ENCODE results near the gene KLK6.

KLK6 gene

GRCh38 chr19:50947123-50947522 lies 22.3 kb downstream of the KLK6 start:
- no peak for DNase-seq

GRCh38 chr19:50944795-50945194 lies 24.6 kb downstream of the KLK6 start:
- no peak for DNase-seq

DNA sequence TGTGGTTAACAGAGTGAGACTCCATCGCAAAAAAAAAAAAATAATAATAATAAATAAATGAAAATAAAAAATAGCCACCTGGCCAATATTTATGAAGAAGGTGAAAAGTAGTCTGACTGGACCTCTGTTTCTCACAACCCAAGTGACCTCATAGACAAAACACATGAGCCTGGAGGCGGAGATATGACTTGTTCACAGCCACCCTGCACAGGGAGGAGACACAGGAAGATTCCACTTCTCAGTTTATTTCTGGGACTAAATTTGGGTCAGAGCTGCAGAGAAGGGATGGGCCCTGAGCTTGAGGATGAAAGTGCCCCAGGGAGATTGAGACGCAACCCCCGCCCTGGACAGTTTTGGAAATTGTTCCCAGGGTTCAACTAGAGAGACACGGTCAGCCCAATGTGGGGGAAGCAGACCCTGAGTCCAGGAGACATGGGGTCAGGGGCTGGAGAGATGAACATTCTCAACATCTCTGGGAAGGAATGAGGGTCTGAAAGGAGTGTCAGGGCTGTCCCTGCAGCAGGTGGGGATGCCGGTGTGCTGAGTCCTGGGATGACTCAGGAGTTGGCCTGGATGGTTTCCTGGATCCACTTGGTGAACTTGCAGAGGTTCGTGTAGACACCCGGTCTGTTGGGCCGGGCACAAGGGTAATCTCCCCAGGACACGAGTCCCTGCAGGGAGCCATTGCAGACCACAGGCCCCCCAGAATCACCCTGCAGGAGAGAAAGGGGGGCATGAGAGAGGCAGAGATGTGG lies 26.1 kb downstream of the KLK6 start:
- no peak for DNase-seq

DNA sequence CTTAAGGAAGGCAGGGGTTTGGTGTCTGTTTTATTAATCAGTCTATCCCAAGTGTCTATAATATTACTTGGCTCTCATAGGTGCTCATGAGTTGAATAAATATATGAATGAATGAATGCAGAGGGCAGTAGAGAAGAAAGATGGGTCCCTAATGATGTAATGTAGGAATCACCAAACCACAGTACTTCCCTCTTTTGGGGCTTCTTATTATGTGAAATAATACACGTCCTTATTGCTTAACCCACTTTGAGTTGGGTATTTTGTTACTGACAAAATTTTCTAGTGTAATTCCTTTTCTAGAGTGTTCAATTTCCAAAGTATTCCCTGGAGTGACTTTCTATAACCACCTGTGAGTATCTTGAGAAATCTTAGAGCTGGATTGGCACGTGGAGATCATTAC lies 29.8 kb downstream of the KLK6 start:
- DNase-seq, result no peak

DNA sequence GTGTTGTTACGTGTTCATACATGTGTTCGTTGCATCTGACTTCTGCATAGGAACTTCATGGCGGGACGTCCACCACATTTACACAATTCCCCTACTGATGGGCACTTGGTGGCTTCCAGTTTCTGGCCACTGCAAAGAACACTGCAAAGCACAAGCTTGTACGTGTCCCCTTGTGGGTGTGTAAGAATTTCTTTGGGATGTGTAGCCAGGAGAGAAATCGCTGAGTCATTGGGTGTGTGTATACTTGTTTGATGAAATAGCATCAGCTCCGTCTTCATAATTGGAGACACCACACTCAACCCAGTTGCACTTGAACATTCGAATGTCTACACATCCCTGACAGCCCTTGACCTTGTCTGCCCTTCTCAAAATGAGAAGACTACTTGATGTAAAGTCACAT lies 35.8 kb downstream of the KLK6 start:
- no peak for DNase-seq

- no peak for DNase-seq
Measured at GRCh38 chr19:50932690-50933083, 36.7 kb downstream of the KLK6 start.

DNA sequence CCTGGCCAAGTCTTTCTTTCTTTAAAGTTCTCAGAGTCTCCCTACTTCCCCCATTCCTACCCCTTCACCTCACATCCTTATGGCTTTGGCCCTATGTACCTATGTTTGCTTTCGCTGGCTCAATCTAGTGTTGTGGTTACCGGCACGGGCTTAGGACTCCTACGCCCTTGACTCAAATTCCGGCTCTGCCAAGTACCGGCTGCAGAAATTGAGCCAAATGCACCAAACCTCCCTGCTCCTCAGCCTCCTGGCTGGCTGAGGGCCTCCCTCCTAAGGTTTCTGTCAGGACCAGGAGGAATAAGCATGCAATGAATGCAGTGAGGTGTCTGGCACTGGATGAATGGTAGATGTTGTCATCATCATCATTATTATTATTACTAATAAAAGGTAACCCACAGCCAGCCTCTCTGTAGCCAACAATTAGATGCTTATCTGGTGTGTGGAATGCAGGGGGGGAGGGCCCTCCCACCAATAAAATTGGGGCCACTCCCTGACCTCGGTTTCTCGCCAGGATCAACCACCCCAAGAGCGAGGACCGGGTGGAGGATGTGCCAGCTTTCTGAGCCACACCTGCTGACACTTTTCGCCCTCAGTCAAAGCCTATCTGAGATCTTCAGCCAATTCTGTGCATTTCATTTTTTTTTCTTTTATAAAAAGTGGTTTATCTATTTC lies 37.2 kb downstream of the KLK6 start:
- DNase-seq, result no peak

GRCh38 chr19:50931023-50931422 lies 38.4 kb downstream of the KLK6 start:
- DNase-seq, result no peak

DNA sequence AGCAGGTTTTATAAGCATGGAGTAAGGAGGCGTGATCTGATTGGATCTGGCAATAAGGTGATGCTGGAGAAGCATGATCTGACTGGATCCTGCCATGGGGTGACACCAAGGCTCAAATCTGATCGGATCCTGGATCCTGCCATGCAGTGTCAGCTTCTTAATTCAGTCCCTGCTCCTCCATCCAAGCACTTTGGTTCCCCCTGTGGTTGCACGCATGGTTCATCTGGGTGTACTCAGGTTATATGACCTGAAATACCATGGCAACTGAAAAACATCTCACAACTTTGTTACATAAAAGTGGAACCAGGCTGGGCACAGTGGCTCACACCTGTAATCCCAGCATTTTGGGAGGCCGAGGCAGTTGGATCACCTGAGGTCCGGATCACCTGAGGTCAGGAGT lies 40.6 kb downstream of the KLK6 start:
- no peak for DNase-seq

DNA sequence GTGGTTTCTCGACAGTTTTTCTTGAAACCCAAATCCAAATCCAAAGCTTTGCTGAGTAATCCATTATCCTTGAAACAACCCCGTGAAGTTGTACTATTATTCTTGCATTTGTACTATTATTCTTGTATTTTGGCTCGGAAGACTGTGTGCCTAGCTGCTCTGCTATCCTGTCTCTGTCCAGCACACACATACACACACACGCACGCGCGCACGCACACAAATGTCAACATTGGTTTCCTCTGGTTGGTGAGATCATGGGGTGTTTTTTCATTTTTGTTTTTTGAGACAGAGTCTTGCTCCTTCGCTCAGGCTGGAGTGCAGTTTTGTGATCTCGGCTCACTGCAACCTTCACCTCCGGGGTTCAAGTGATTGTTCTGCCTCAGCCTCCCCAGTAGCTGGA lies 43.2 kb downstream of the KLK6 start:
- DNase-seq, result no peak

DNA sequence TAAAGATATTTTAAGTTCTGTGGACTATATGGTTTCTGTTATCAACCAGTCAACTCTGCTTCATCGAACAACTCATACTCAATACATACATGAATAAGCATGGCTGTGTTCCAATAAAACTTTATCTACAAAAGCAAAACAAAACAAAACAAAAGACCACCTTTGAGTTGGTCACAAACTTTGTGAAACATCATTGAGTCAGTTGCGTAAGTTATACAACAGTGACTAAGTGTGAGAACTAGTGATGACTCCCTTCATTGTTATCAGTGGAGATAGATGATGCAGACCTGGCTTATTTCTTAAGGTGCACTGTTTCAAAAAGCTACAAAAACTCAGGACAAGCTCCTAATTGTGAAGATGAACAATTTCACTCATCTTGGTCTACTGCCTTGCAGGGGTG lies 43.7 kb downstream of the KLK6 start:
- DNase-seq, result no peak

DNA sequence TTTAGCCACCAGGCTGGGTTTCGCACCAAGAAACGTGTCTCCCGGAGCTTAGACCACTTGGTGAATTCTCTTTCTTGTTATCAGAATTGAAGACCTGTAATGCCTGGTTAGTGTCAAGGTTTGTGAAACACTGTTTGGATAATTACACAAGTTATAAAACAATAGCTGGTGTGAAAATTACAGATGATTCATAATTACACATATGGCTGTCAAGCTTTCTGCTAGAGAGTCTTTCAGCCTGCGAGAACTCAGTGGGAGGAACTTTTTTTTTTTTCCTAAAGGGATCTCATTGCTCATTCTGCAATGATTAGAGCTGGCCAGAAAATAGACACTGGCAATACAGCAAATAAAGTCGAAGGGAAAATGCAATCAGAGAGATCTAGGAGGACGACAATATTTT lies 44.8 kb downstream of the KLK6 start:
- no peak for DNase-seq

DNA sequence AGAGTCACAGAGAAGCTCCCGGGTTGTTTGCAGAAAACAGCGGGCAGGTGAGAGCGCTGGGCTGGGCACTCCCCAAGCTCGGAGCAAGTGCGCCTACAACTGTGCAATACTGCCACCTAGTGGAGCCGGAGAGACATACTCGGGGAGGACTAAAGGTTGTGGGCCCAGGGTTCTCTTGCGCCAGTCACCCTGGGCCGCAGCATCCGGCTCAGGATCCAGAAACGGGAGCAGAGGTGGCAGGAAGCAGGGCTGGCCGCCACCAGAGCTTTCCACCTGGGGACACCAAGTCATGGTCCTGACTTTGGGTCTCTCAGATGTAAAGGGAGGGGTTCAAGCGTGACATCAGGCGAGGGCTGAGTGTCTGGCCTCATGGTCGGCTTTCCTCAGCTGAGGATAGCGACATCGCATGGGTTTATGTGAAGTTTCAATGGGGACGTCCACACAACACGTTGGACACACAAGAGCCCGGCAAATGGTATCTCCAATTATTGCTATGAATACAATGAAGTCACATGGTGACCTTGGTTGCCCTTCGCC lies 47.0 kb downstream of the KLK6 start:
- DNase-seq, result peak; percentile 84

DNA sequence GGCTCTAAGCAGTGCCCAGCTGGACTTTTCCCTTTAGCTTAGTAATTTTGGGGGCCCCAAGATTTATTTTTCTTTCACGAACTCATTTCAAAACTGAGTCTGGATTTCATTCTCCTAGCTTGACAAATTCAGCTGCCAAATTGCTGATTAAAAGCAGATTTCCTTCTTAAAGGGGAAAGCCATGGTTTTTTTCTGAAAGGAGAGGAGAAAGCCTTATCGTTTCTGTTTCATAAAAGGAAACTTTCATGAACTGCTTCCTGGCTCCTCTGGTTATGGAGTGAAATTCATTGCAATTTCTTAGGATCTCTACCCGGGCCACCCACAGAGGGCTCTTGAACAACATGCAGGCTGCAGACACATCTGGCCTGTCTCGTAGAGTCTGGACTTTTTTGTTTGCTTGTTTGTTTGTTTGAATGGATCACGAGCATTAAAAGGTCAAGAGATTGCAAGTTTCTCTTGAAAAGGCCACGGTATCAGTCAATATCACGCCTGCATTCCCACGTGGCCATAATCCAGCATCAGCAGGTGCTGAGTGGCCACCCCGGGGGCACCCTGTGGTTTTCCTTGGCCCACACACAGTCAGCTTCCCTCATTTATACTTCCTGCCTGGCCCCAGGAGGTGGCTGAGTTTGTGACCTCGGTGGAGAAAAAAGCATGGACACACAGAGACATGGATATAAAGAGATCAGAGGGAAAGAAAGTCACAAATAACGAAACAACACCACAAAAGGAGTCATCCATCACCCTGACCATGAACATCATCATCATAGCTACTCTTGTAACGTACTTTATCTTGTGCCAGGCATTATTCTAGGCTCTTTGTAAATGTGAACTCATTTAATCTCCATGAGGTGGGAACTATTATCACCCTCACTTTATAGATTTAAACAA lies 47.7 kb downstream of the KLK6 start:
- DNase-seq, result no peak

DNA sequence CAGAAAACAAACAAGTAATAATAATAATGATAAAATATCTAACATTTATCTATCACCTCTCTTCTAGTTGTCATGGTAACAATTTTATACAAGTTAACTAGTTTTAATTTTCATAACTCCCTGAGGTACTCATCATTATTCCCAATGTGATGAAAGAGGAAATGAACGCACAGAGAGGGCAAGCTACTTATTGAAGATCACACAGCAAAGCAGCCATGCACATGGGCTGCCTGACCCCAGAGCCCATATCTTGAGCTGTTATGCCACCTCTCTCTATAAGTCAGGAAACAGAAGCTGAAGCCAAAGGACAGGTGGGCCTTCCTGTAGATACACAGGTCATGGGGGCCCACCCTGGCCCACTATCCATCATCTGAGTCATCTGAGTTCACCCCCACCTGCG lies 53.3 kb downstream of the KLK6 start:
- DNase-seq, result no peak

GRCh38 chr19:50912727-50913716 lies 56.4 kb downstream of the KLK6 start:
- peak; percentile 63 for DNase-seq

GRCh38 chr19:50912102-50912599 lies 57.2 kb downstream of the KLK6 start:
- DNase-seq, result no peak

DNA sequence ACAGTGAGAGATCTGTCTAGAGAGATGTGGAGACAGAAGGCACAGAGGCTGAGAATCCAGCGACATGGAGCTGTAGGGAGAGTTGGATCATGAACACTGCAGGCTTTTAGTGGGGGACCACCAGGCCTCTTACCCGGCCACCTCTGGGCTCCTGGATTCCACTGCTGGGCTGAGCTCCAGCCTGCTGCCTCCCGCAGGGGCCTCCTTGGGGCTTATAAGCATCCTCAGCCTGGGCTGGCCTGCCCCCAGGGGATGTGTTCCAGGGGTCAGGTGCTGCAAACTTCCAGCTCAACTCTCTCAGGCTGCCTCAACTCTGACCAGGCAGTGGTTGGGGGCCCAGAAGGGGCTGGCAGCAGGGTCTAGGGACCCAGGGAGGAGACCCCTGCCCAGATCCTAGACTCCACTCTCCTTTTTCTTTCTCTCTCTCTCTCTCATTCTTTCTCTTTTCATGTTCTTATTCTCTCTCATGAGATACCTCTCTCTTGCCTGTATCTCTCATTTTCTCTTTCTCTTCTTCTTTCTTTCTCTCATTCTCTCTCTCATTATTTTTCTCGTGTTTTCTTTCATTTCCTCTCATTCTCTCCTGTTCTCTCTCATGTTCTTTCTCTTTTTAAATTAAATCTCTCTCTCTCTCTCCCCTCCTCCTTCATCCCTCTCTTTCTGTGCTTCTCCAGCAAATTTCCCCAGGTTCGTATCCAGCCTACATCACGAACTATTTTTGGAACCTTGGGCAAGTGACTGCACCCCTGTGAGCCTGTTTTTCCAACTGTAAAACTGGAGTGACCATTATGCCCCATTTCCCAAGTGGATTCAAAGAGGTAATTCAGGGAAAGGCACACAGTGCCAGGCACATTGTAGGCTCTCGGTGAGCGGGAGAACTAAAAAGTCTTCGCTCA lies 57.9 kb downstream of the KLK6 start, which contains the start of gene KLK4:
TSS of gene KLK4 (minus strand) at position 190 of the 896 bp plus-strand sequence. CDS start 657 bp downstream, outside the sequence.
- DNase-seq, result no peak

DNA sequence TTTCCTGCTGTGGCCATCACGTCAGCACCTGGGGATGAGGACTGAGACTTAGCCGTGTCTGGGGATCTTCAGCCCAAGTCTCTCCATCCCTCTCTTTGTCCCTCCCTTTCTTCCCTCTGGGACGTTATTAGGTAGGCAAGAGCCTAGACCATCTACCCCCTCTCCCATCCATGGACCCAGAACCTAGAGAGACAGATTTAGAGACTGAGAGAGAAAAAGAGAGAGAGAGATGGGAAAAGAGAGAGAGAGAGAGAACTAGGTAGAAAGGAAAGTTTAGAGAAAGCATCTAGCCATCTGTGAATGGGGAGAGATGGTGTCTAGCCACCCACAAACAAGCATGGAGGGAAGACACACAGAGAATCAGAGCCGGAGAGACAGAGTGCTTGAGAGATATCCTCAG lies 58.7 kb downstream of the KLK6 start:
- DNase-seq, result no peak

- peak; percentile 80 for DNase-seq
Measured at GRCh38 chr19:50909240-50910070, 59.9 kb downstream of the KLK6 start.

Measured in stimulated activated CD8-positive, alpha-beta memory T cell treated with anti-CD3 and anti-CD28 coated beads, Interleukin-4, amount 100 ng/mL, for 48 hours (primary cell).